Stomach (tissue), 4 donors: ENCODE measurements around the gene MMP25.

Source experiments
- EP300 ChIP-seq: sonication (generic); formaldehyde crosslinking; IDR thresholded peaks from one replicate; pipeline ENCODE4 v1.6.1; 2017; ENCODE audit warnings: antibody characterized with exemption
- POLR2A ChIP-seq, 4 donors: fragments of 450-650 bp; IDR thresholded peaks; one replicate each; pipeline ENCODE4 v1.6.1; 2016; ENCODE audit warnings: antibody characterized with exemption in 4 of 4, control low read depth in 2 of 4, mild to moderate bottlenecking in 1 of 4, moderate library complexity in 1 of 4
- POLR2AphosphoS5 ChIP-seq, 3 donors: sonication (generic); formaldehyde crosslinking; IDR thresholded peaks; one replicate each; pipeline ENCODE4 v1.6.1; 2016; ENCODE audit warnings: antibody characterized with exemption in 3 of 3
- TF ChIP-seq, protein P1 (sequence below), 7 experiments: fragments of 450-650 bp in 4 of 7; fragments of 200-600 bp in 3 of 7; sonication (generic) in 3 of 7; IDR thresholded peaks; one replicate each; pipeline ENCODE4 v1.5.1; 2016 to 2019; ENCODE audit warnings: antibody characterized with exemption in 7 of 7, control low read depth in 2 of 7, mild to moderate bottlenecking in 1 of 7

DNA sequence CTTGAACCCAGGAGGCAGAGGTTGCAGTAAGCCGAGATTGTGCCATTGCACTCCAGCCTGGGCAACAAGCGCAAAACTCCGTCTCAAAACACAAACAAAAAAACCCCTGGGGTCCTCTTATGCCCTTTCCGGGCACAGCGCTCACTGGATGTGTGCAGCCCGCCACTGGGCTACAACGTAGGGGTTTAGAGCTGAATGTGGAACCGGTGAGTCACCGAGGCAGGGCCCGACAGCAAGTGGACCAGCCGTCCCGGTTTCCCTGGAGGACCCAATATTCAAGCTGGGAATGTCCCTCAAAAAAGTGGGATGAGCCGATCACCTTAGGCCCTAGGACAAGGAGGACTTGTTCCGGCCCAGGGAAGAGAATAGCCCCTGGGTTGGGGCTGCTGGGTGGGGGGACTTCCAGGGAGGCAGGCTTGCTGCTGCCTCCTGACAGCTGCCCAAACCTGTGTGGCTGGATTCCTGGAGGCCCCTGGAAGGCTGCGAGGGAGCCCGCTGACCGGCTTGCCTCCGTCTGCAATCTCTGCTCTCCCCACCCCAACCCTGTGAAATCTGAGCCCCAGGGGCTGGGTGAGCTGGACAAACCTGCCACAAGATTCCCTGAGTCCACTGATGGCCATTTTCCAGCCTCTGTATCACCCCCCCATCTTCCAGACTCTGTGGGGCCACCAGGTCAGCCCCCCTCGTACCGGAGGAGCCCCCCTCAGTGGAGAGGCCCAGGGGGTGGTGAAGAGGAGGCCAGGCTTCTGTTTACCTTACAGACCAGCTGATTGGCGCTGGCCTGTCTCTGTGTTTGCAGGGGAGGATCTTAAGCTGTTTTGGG lies 36.6 kb upstream of the MMP25 start:
- TF ChIP-seq, protein P1, sequence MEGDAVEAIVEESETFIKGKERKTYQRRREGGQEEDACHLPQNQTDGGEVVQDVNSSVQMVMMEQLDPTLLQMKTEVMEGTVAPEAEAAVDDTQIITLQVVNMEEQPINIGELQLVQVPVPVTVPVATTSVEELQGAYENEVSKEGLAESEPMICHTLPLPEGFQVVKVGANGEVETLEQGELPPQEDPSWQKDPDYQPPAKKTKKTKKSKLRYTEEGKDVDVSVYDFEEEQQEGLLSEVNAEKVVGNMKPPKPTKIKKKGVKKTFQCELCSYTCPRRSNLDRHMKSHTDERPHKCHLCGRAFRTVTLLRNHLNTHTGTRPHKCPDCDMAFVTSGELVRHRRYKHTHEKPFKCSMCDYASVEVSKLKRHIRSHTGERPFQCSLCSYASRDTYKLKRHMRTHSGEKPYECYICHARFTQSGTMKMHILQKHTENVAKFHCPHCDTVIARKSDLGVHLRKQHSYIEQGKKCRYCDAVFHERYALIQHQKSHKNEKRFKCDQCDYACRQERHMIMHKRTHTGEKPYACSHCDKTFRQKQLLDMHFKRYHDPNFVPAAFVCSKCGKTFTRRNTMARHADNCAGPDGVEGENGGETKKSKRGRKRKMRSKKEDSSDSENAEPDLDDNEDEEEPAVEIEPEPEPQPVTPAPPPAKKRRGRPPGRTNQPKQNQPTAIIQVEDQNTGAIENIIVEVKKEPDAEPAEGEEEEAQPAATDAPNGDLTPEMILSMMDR (IDR thresholded peaks at IDR 0.05): no peak
- TF ChIP-seq POLR2A (IDR thresholded peaks at IDR 0.05) (no peak), POLR2AphosphoS5 (IDR thresholded peaks at IDR 0.05) (no peak), EP300 (no peak)
